Tibial artery (tissue), 4 donors: ENCODE measurements around the gene DNAJB4.

Experiments used
- DNase-seq, 2 donors: peaks; one replicate each; pipeline ENCODE4 v3.0.0-alpha.2; 2019
- H3K27ac ChIP-seq, 2 donors: fragments of 200-600 bp; sonication (generic) in 1 of 2; 1 replicate in 1 of 2; 2 replicates in 1 of 2; pipeline ENCODE4 v1.5.1; 2018 to 2019; ENCODE audit warnings: mild to moderate bottlenecking in 1 of 2
- H3K27me3 ChIP-seq, 2 donors: fragments of 200-600 bp; sonication (generic) in 1 of 2; one replicate each; pipeline versions ENCODE4 v1.5.1 to v1.6.0; 2016 to 2019
- H3K36me3 ChIP-seq, 3 donors: fragments of 200-600 bp; sonication (generic) in 2 of 3; one replicate each; pipeline ENCODE4 v1.5.1; 2016 to 2019; ENCODE audit warnings: mild to moderate bottlenecking in 2 of 3
- H3K4me1 ChIP-seq, 4 donors: fragments of 200-600 bp; sonication (generic) in 2 of 4; 1 replicate in 3 of 4; 2 replicates in 1 of 4; pipeline ENCODE4 v1.5.1; 2016 to 2019
- H3K4me3 ChIP-seq, 2 donors: fragments of 200-600 bp; sonication (generic) in 1 of 2; 1 replicate in 1 of 2; 2 replicates in 1 of 2; pipeline ENCODE4 v1.5.1; 2018 to 2019; ENCODE audit warnings: mild to moderate bottlenecking in 2 of 2
- H3K9me3 ChIP-seq, 3 donors: fragments of 200-600 bp; sonication (generic) in 1 of 3; one replicate each; pipeline ENCODE4 v1.5.1; 2016 to 2019
- CTCF ChIP-seq, 2 experiments: fragments of 200-600 bp in 1 of 2; fragments of 450-650 bp in 1 of 2; IDR thresholded peaks; one replicate each; pipeline ENCODE4 v1.5.1; 2017 to 2019; ENCODE audit warnings: antibody characterized with exemption in 2 of 2, mild to moderate bottlenecking in 1 of 2, moderate library complexity in 1 of 2
- intact Hi-C: fragments of 100-400 bp; cut with DNase I; formaldehyde crosslinking; loops from one replicate; pipeline ENCODE4 v1.15.0; 2023; ENCODE audit warnings: low total_unique reads

The DNAJB4 gene

GRCh38 chr1:78004719-78005447, at the start of gene DNAJB4:
TSS of gene DNAJB4 (plus strand) at chr1:78004939. CDS start at chr1:78005111, 172 bp downstream.
- H3K27ac ChIP-seq, result peak within 1 kb of the TSS; percentile 89 to 90
- TF ChIP-seq CTCF (IDR thresholded peaks at IDR 0.05), result no peak
- no peaks in the 10 kb centered on the region for H3K9me3 ChIP-seq
- no peaks in the 10 kb centered on the region for H3K27me3 ChIP-seq
- peaks cover 0 to 19% (median 4%) of the 10 kb centered on the region in 4 donors for H3K4me1 ChIP-seq
- peak within 1 kb of the TSS; percentile 57 to 78 for H3K4me3 ChIP-seq
- peak; percentile 76 to 83 for DNase-seq
- intact Hi-C loops, result no loop called here
- H3K36me3 ChIP-seq, result no peaks in the 10 kb centered on the region

- intact Hi-C loops, result loop anchor here (10.0 kb wide), 1 partner anchor 159 kb away; no protein-coding TSS in a partner anchor
- H3K27me3 ChIP-seq, result no peaks in the 10 kb centered on the region
- no peaks in the 10 kb centered on the region for H3K9me3 ChIP-seq
- peaks cover 74 to 100% (median 85%) of the 10 kb centered on the region in 3 donors for H3K36me3 ChIP-seq
- TF ChIP-seq CTCF (IDR thresholded peaks at IDR 0.05), result no peak
- no peak overlapping the region for H3K27ac ChIP-seq
- H3K4me1 ChIP-seq, result peaks cover 0 to 7% (median 2%) of the 10 kb centered on the region in 4 donors
- DNase-seq, result no peak
- H3K4me3 ChIP-seq, result no peak overlapping the region
Measured at GRCh38 chr1:77955709-77956108, 49.0 kb upstream of the DNAJB4 start.

GRCh38 chr1:77956464-77956863, 48.3 kb upstream of the DNAJB4 start:
- no peak for TF ChIP-seq CTCF (IDR thresholded peaks at IDR 0.05)
- Histone ChIP-seq H3K27ac (no peak overlapping the region), H3K27me3 (no peaks in the 10 kb centered on the region), H3K36me3 (peaks cover 74 to 98% (median 87%) of the 10 kb centered on the region in 3 donors), H3K4me3 (no peak overlapping the region), H3K9me3 (no peaks in the 10 kb centered on the region), H3K4me1 (peaks cover 0 to under 1% (median 0%) of the 10 kb centered on the region in 4 donors)
- intact Hi-C loops, result loop anchor here (10.0 kb wide), 1 partner anchor 158 kb away; no protein-coding TSS in a partner anchor
- DNase-seq, result no peak

GRCh38 chr1:77958391-77958790, 46.3 kb upstream of the DNAJB4 start:
- Histone ChIP-seq H3K4me1 (no peaks in the 10 kb centered on the region), H3K4me3 (no peak overlapping the region), H3K9me3 (no peaks in the 10 kb centered on the region), H3K27ac (no peak overlapping the region), H3K27me3 (no peaks in the 10 kb centered on the region), H3K36me3 (peaks cover 80 to 98% (median 91%) of the 10 kb centered on the region in 3 donors)
- no peak for DNase-seq
- intact Hi-C loops, result loop anchor here (10.0 kb wide), 1 partner anchor 156 kb away; no protein-coding TSS in a partner anchor
- TF ChIP-seq CTCF (IDR thresholded peaks at IDR 0.05), result no peak

- intact Hi-C loops, result loop anchor here (10.0 kb wide), 1 partner anchor 156 kb away; no protein-coding TSS in a partner anchor
- DNase-seq, result no peak
- no peaks in the 10 kb centered on the region for H3K27me3 ChIP-seq
- H3K36me3 ChIP-seq, result peaks cover 80 to 98% (median 91%) of the 10 kb centered on the region in 3 donors
- TF ChIP-seq CTCF (IDR thresholded peaks at IDR 0.05), result no peak
- no peak overlapping the region for H3K27ac ChIP-seq
- no peaks in the 10 kb centered on the region for H3K4me1 ChIP-seq
- H3K4me3 ChIP-seq, result no peak overlapping the region
- H3K9me3 ChIP-seq, result no peaks in the 10 kb centered on the region
Measured at GRCh38 chr1:77958850-77959249, 45.9 kb upstream of the DNAJB4 start.
